CD14-positive monocyte (primary cell): ENCODE results near the gene ATP1B1. TPM values are rescaled to one million over a fixed set of nuclear protein-coding genes. Genes with fewer than 3 reads are reported as not detected.

ENCODE experiments used
- DNase-seq, 3 donors: peaks; one replicate each; pipeline ENCODE4 v3.0.0-alpha.2; 2011 to 2022
- H2AFZ ChIP-seq: 2 replicates; pipeline ENCODE4 v1.6.0; 2012; ENCODE audit warnings: mild to moderate bottlenecking, low read depth, low read length, inconsistent platforms; ENCODE audit not compliant: insufficient read depth, poor library complexity, severe bottlenecking
- H3K27ac ChIP-seq, 2 donors: 1 replicate in 1 of 2; 2 replicates in 1 of 2; pipeline ENCODE4 v1.5.1; 2012 to 2013; ENCODE audit warnings: low read length in 2 of 2, control low read depth in 1 of 2, inconsistent platforms in 1 of 2, low read depth in 1 of 2, mild to moderate bottlenecking in 1 of 2
- H3K27me3 ChIP-seq, 2 donors: one replicate each; pipeline versions ENCODE4 v1.6.0 to v1.6.1; 2011 to 2013; ENCODE audit warnings: low read length in 2 of 2; ENCODE audit not compliant: control insufficient read depth in 2 of 2, insufficient read depth in 2 of 2
- H3K36me3 ChIP-seq, 2 donors: replicated peaks in 1 of 2; 1 replicate in 1 of 2; 2 replicates in 1 of 2; pipeline versions ENCODE4 v1.5.1 to v1.6.1; 2012 to 2013; ENCODE audit warnings: low read length in 2 of 2, control low read depth in 1 of 2, inconsistent platforms in 1 of 2, mild to moderate bottlenecking in 1 of 2; ENCODE audit not compliant: insufficient read depth in 2 of 2, control insufficient read depth in 1 of 2
- H3K4me1 ChIP-seq, 2 donors: 1 replicate in 1 of 2; 2 replicates in 1 of 2; pipeline versions ENCODE4 v1.5.1 to v1.6.1; 2012 to 2013; ENCODE audit warnings: low read length in 2 of 2, control low read depth in 1 of 2, inconsistent platforms in 1 of 2, mild to moderate bottlenecking in 1 of 2, moderate library complexity in 1 of 2; ENCODE audit not compliant: insufficient read depth in 2 of 2, control insufficient read depth in 1 of 2
- H3K4me2 ChIP-seq: replicated peaks from 2 replicates; pipeline ENCODE3; 2012; ENCODE audit warnings: low read length, moderate library complexity, mild to moderate bottlenecking; ENCODE audit not compliant: poor library complexity, severe bottlenecking; ENCODE audit errors: extremely low read depth
- H3K4me3 ChIP-seq, 3 experiments: fragments of 200-600 bp in 1 of 3; sonication (generic) in 1 of 3; replicated peaks in 1 of 3; 1 replicate in 2 of 3; 2 replicates in 1 of 3; pipeline ENCODE4 v1.5.1; 2011 to 2013; ENCODE audit warnings: low read length in 3 of 3, mild to moderate bottlenecking in 3 of 3, control low read depth in 2 of 3, low read depth in 2 of 3, inconsistent platforms in 1 of 3, moderate library complexity in 1 of 3
- H3K79me2 ChIP-seq: 2 replicates; pipeline ENCODE4 v1.6.0; 2012; ENCODE audit warnings: mild to moderate bottlenecking, control low read depth, inconsistent platforms, low read length, moderate library complexity; ENCODE audit not compliant: insufficient read depth
- H3K9ac ChIP-seq: 2 replicates; pipeline ENCODE4 v1.6.0; 2017; ENCODE audit warnings: low read length, mild to moderate bottlenecking; ENCODE audit not compliant: insufficient read depth, poor library complexity, severe bottlenecking
- H3K9me3 ChIP-seq, 2 donors: replicated peaks in 1 of 2; 1 replicate in 1 of 2; 2 replicates in 1 of 2; pipeline versions ENCODE4 v1.5.1 to v1.6.1; 2012 to 2013; ENCODE audit warnings: low read length in 2 of 2, control low read depth in 1 of 2; ENCODE audit not compliant: control insufficient read depth in 1 of 2, insufficient read depth in 1 of 2
- H4K20me1 ChIP-seq: 2 replicates; pipeline ENCODE4 v1.6.0; 2012; ENCODE audit warnings: mild to moderate bottlenecking, low read length, control low read depth, moderate library complexity; ENCODE audit not compliant: insufficient read depth
- H3K27ac Mint-ChIP-seq, 7 donors: one replicate each; pipeline ENCODE4 v1.8.0; 2020; ENCODE audit warnings: mild to moderate bottlenecking in 7 of 7, mixed read lengths in 7 of 7, moderate library complexity in 6 of 7, inconsistent platforms in 2 of 7
- H3K27me3 Mint-ChIP-seq, 3 donors: one replicate each; pipeline ENCODE4 v1.8.0; 2021 to 2022; ENCODE audit warnings: low read depth in 3 of 3, mild to moderate bottlenecking in 3 of 3, mixed read lengths in 3 of 3, moderate library complexity in 3 of 3, inconsistent platforms in 1 of 3
- H3K36me3 Mint-ChIP-seq, 2 donors: one replicate each; pipeline ENCODE4 v1.8.0; 2020; ENCODE audit warnings: mixed read lengths in 2 of 2, inconsistent platforms in 1 of 2, mild to moderate bottlenecking in 1 of 2
- H3K4me1 Mint-ChIP-seq: one replicate; pipeline ENCODE4 v1.8.0; 2020; ENCODE audit warnings: mild to moderate bottlenecking, mixed read lengths
- H3K4me3 Mint-ChIP-seq, 2 donors: one replicate each; pipeline ENCODE4 v1.8.0; 2020; ENCODE audit warnings: mild to moderate bottlenecking in 2 of 2, mixed read lengths in 2 of 2, moderate library complexity in 1 of 2
- H3K9me3 Mint-ChIP-seq, 7 donors: one replicate each; pipeline ENCODE4 v1.8.0; 2020 to 2022; ENCODE audit warnings: mixed read lengths in 7 of 7, mild to moderate bottlenecking in 6 of 7, moderate library complexity in 6 of 7, inconsistent platforms in 2 of 7
- WGBS: methylation state at CpG from one replicate; pipeline ENCODE4 v1.1.5; 2013; ENCODE audit warnings: missing lambda C conversion rate; ENCODE audit not compliant: insufficient coverage; 5-methylcytosine and 5-hydroxymethylcytosine counted together
- intact Hi-C, 2 donors: fragments of 100-400 bp; cut with micrococcal nuclease; formaldehyde crosslinking; loops; one replicate each; pipeline versions ENCODE4 v1.15.0 to v1.15.1; 2023
- polyA plus RNA-seq, 3 donors: library from polyadenylated mRNA; depleted of rRNA in 1 of 3; unstranded in 2 of 3; stranded (reverse) in 1 of 3; fragments of 300-500 nt in 2 of 3; fragments of >200 nt in 1 of 3; fragmentation: Illumina TruSeq in 2 of 3; gene quantifications; 1 replicate in 2 of 3; 2 replicates in 1 of 3; pipeline ENCODE4 v1.2.3, GENCODE V29; 2012 to 2021
- TF ChIP-seq, protein P1 (sequence below): fragments of 200-600 bp; IDR thresholded peaks from one replicate; pipeline ENCODE4 v1.8.0; 2022; ENCODE audit warnings: antibody characterized with exemption, mild to moderate bottlenecking

Gene ATP1B1
- polyA plus RNA-seq, 3 donors, result 0.63 to 5.1 (median 0.72) TPM

- H4K20me1 ChIP-seq, result no peaks in the 10 kb centered on the region
- peak overlapping the region; percentile 44 to 96 (median 82) for H3K4me3 ChIP-seq
- H3K4me3 Mint-ChIP-seq, result peak overlapping the region in 1 of 2 donors; percentile 83
- H2AFZ ChIP-seq, result peak overlapping the region; percentile 87
- intact Hi-C loops, result loop anchor here (10.0 kb wide), 3 partner anchors 61 to 761 kb away; partner anchors contain the start of genes BLZF1 (in 1 of the 2) and NME7 (in 1 of the 2)
- H3K27ac Mint-ChIP-seq, result peak overlapping the region in 1 of 7 donors; percentile 48
- no peaks in the 10 kb centered on the region for H3K9me3 ChIP-seq
- H3K27me3 Mint-ChIP-seq, result peaks cover 11 to 28% (median 19%) of the 10 kb centered on the region in 3 donors
- TF ChIP-seq, protein P1, sequence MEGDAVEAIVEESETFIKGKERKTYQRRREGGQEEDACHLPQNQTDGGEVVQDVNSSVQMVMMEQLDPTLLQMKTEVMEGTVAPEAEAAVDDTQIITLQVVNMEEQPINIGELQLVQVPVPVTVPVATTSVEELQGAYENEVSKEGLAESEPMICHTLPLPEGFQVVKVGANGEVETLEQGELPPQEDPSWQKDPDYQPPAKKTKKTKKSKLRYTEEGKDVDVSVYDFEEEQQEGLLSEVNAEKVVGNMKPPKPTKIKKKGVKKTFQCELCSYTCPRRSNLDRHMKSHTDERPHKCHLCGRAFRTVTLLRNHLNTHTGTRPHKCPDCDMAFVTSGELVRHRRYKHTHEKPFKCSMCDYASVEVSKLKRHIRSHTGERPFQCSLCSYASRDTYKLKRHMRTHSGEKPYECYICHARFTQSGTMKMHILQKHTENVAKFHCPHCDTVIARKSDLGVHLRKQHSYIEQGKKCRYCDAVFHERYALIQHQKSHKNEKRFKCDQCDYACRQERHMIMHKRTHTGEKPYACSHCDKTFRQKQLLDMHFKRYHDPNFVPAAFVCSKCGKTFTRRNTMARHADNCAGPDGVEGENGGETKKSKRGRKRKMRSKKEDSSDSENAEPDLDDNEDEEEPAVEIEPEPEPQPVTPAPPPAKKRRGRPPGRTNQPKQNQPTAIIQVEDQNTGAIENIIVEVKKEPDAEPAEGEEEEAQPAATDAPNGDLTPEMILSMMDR, result no peak
- peaks cover 0 to 4% (median 0%) of the 10 kb centered on the region in 7 donors for H3K9me3 Mint-ChIP-seq
- H3K4me2 ChIP-seq, result peak overlapping the region; percentile 92
- peaks cover 27 to 38% of the 10 kb centered on the region in 2 donors for H3K27me3 ChIP-seq
- peak in 2 of 3 donors; percentile 22 to 30 for DNase-seq
- peaks cover 0 to 3% of the 10 kb centered on the region in 2 donors for H3K36me3 Mint-ChIP-seq
- peaks cover 40% of the 10 kb centered on the region for H3K4me1 Mint-ChIP-seq
- H3K4me1 ChIP-seq, result peaks cover 28 to 46% of the 10 kb centered on the region in 2 donors
- no peak overlapping the region for H3K27ac ChIP-seq
- under 1% methylated on average over 47 of the region's 47 CpGs for WGBS
- peak overlapping the region; percentile 48 for H3K9ac ChIP-seq
- no peaks in the 10 kb centered on the region for H3K36me3 ChIP-seq
- no peaks in the 10 kb centered on the region for H3K79me2 ChIP-seq
Observed at GRCh38 chr1:169105434-169106094, 926 bp upstream of the ATP1B1 start.

- intact Hi-C loops, result loop anchor here (10.0 kb wide), 3 partner anchors 62 to 762 kb away; partner anchors contain the start of genes BLZF1 (in 1 of the 2) and NME7 (in 1 of the 2)
- DNase-seq, result peak in 1 of 3 donors; percentile 8
- Mint-ChIP-seq H3K36me3 (peaks cover 0 to 3% of the 10 kb centered on the region in 2 donors), H3K27me3 (peaks cover 11 to 27% (median 19%) of the 10 kb centered on the region in 3 donors), H3K4me1 (peaks cover 54% of the 10 kb centered on the region), H3K4me3 (peak overlapping the region; percentile 77 to 95), H3K27ac (peak overlapping the region in 5 of 7 donors; percentile 1 to 88 (median 50)), H3K9me3 (peaks cover 0 to 4% (median 0%) of the 10 kb centered on the region in 7 donors)
- Histone ChIP-seq H3K27ac (peak overlapping the region in 1 of 2 donors; percentile 39), H3K27me3 (peaks cover 27 to 38% of the 10 kb centered on the region in 2 donors), H2AFZ (peak overlapping the region; percentile 82), H3K4me2 (peak overlapping the region; percentile 92), H4K20me1 (no peaks in the 10 kb centered on the region), H3K4me1 (peaks cover 43 to 61% of the 10 kb centered on the region in 2 donors), H3K4me3 (peak overlapping the region; percentile 70 to 96 (median 82)), H3K9ac (peak overlapping the region; percentile 48), H3K79me2 (no peaks in the 10 kb centered on the region), H3K9me3 (no peaks in the 10 kb centered on the region), H3K36me3 (no peaks in the 10 kb centered on the region)
- WGBS, result under 1% methylated on average over 35 of the region's 41 CpGs
- TF ChIP-seq, protein P1, result no peak
Observed at GRCh38 chr1:169106921-169107602, 572 bp downstream of the ATP1B1 start.
